IPS DF 6.9 (cell line): ENCODE measurements around the gene TBX2.

Source experiments
- DNase-seq: peaks from one replicate; pipeline ENCODE4 v3.0.0-alpha.2; 2013; ENCODE audit warnings: low read depth, low spot score
- H3K27ac ChIP-seq: one replicate; pipeline ENCODE4 v1.5.1; 2013; ENCODE audit warnings: low read length, control low read depth
- H3K27me3 ChIP-seq: 2 replicates; pipeline ENCODE4 v1.6.1; 2013; ENCODE audit warnings: mild to moderate bottlenecking, low read length; ENCODE audit not compliant: control insufficient read depth, insufficient read depth
- H3K36me3 ChIP-seq: 2 replicates; pipeline ENCODE4 v1.6.1; 2013; ENCODE audit warnings: low read length; ENCODE audit not compliant: control insufficient read depth, insufficient read depth
- H3K4me1 ChIP-seq: 2 replicates; pipeline ENCODE4 v1.6.1; 2013; ENCODE audit warnings: low read length; ENCODE audit not compliant: control insufficient read depth, insufficient read depth
- H3K4me3 ChIP-seq: 2 replicates; pipeline ENCODE4 v1.5.1; 2013; ENCODE audit warnings: mild to moderate bottlenecking, low read length
- H3K9me3 ChIP-seq: 2 replicates; pipeline ENCODE4 v1.6.1; 2013; ENCODE audit warnings: low read length, inconsistent platforms; ENCODE audit not compliant: control insufficient read depth, insufficient read depth
- WGBS: extraction: QIAGEN DNeasy Blood & Tissue Kit; methylation state at CpG from one replicate; pipeline ENCODE4 v1.1.7; 2013; ENCODE audit warnings: mixed read lengths, missing lambda C conversion rate; ENCODE audit not compliant: insufficient read length, insufficient coverage; 5-methylcytosine and 5-hydroxymethylcytosine counted together

TBX2 gene

DNA sequence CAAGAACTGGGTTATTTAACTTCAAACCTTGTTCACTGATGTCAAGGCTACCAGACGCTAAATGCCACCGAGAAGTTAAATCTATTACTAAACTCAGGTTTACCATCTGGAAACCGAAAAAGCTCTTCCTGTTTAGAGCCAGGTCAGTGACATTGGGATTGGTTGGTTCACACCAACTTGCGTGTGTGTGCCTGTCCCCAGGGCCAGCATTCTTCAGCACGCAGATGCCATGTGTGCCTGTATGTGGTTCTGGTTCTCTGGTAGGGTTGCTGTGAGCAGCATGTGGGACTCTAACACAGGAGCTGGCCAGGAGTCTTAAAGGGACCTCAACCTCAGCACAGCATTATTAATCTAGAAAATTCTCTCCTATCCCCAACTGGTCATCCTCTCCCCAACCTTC, 18.1 kb upstream of the TBX2 start:
- no peak for DNase-seq
- no CpG with 5 or more reads among the region's 5 CpGs for WGBS
- no peaks in the 10 kb centered on the region for H3K9me3 ChIP-seq
- H3K4me1 ChIP-seq: no peaks in the 10 kb centered on the region
- H3K36me3 ChIP-seq: no peaks in the 10 kb centered on the region
- H3K27ac ChIP-seq: no peak overlapping the region
- H3K4me3 ChIP-seq: no peak overlapping the region
- H3K27me3 ChIP-seq: no peaks in the 10 kb centered on the region

DNA sequence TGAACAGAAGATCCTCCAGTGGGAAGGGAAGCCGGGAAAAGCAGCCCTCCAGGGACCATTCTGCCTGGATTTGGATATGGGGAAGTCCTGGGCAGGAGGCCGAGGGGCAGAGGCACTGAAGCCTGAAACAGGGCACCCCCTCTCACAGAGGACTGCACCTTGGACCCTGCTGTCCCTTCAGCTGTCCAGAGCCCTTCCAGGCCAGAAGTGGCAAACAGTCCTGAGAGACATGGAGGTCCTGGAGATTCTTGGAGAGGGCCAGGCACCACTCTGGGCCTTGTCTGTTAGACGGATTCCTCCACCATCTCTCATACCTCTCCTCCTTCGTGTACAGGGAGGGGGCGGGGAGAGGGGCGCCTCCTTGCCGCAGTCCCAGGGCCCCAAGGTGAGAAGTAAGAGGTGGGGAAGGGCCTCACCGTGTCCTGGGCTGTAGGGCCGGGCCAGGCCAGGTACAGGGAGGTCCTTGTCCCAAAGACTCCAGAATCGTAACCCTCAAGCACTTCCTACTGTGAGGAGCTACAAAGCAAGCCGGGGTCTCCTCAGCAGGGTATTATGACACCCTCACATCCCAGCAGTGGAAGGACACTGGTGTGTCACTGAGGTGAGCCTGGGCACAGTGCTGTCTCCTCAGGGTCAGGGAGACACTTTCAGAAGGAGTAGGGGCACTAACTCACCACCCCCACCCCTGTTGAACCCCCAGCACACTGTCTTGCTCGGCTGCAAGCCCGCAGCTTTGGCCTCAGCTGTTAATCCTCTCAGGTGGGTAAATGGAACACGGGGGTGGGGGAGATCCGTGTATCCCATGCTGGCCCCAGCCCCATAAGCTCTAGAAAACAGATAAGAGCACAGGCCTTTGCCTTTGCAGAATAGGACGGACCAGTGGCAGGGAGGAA, 16.6 kb upstream of the TBX2 start:
- no peaks in the 10 kb centered on the region for H3K4me1 ChIP-seq
- no peaks in the 10 kb centered on the region for H3K36me3 ChIP-seq
- H3K27me3 ChIP-seq: no peaks in the 10 kb centered on the region
- no peaks in the 10 kb centered on the region for H3K9me3 ChIP-seq
- no CpG with 5 or more reads among the region's 16 CpGs for WGBS
- DNase-seq: no peak
- no peak overlapping the region for H3K4me3 ChIP-seq
- H3K27ac ChIP-seq: no peak overlapping the region

DNA sequence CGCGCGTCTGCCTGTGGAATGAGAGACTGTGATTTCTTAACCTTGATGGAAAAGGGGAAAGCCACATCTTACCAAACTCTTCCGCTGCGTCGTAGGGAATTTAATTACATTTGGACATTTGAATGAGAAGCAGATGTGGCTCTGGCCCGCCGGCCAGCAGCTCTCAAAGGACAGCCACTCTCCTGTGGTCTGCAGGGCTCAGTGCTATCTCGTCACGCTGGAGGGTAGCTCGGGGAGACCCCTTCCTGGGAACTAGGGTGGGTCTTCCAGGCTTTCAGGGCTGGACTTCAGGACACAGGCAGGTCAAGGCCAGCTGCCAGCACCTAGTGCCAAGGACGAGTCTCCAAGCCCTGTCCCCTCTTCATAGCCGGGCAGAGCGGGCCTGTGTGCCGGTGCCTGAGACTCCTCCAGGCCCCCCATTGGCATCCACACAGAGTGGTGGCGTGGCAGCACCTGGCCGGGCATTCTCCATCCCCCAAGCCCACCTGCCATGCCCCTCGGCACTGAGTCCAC, 15.9 kb upstream of the TBX2 start:
- Histone ChIP-seq H3K4me3 (no peak overlapping the region), H3K27me3 (no peaks in the 10 kb centered on the region), H3K4me1 (no peaks in the 10 kb centered on the region), H3K27ac (no peak overlapping the region), H3K9me3 (no peaks in the 10 kb centered on the region), H3K36me3 (no peaks in the 10 kb centered on the region)
- WGBS: no CpG with 5 or more reads among the region's 18 CpGs
- no peak for DNase-seq

DNA sequence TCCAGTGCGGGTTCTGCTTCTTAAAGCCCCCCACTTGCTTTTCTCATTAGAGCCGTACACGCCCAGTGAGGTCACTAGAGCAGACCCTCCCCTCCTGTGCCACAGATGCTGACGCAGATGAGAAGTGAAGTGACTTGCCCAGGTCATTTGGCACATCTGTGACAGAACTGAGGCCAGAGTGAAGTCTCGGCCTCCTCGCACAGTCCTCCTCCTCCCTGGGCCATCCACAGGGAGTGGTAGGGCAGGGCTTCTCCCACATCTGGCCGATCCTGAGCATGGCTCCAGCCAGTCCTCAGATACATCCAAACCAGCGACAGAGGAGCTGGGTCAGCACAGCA, 15.3 kb upstream of the TBX2 start:
- Histone ChIP-seq H3K36me3 (no peaks in the 10 kb centered on the region), H3K27ac (no peak overlapping the region), H3K4me1 (no peaks in the 10 kb centered on the region), H3K27me3 (no peaks in the 10 kb centered on the region), H3K4me3 (no peak overlapping the region), H3K9me3 (no peaks in the 10 kb centered on the region)
- WGBS: no CpG with 5 or more reads among the region's 8 CpGs
- no peak for DNase-seq

DNA sequence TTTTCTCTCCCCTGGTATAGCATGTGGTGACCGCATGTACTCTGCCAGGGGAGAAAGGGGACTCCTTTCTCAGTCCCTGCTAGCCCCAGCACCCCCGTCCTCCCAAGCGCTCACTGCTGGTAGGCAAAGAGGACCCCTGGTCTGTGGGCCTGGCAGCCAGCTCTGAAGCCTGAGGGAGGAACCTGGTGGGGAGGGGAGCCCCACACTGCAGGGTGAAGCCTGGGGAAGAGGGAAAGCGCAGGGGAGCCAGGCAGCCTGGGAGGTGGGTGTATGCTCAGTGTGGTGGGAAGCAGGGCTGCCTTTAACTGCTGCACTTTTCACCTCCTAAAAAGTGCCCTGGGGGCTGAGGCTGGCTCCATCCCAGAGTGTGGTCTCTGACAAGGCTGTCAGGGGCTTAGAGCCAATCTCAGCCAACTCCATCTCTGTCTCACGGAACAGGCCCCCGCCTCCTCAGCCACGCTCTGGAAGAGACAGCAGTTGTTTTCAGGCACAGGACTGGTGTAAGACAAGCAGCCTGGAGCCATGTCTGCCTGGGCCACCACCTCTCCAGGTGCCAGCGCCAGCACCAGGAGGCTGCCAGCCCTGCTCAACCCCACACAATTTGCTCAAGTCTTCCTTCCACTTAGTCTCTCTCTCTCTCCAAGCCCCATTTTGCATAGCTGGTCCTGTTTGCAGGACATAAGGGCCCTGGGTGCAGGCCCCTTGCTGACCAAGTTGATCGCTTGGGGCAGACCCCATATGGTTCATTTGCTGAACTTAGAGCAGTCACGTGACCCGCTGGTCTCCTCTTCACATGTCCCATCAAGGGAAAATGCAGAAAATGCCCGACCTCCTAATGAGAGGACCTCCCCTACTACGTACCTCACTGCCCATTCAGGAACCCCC, 14.7 kb upstream of the TBX2 start:
- Histone ChIP-seq H3K4me3 (no peak overlapping the region), H3K36me3 (no peaks in the 10 kb centered on the region), H3K4me1 (no peaks in the 10 kb centered on the region), H3K27me3 (no peaks in the 10 kb centered on the region), H3K27ac (no peak overlapping the region), H3K9me3 (no peaks in the 10 kb centered on the region)
- WGBS: no CpG with 5 or more reads among the region's 13 CpGs
- no peak for DNase-seq

DNA sequence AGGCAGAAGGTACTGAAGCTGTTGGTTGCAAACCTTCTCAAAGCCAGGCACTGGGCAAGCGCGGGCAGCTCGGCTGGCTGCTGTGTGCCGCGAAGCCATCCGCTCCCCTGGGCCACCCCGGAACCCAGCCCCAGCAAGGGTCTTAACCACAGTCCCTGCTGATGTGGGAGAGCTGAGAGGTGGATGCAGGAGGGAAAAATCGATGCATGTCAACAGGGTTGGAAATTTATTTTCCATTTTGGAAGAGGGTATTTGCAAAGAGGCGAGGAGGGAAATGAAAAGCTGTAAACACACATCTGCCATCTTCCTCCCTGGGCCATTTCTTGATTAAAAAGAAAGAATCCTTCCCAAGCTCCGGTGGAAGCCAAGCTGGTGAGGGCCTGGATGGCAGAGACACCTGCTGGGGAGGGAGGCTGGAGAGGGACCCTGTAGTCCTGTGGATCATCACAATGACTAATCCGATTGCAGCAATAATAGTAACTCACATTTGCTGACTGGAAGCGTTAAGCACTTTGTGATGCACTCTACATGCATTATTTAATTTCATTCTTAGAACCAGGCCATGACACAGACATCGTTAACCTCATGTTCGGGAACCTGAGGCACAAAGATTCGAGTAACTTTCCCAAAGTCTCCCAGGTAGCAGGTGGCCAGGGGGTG, 13.9 kb upstream of the TBX2 start:
- no CpG with 5 or more reads among the region's 15 CpGs for WGBS
- Histone ChIP-seq H3K4me1 (no peaks in the 10 kb centered on the region), H3K4me3 (no peak overlapping the region), H3K27me3 (no peaks in the 10 kb centered on the region), H3K36me3 (no peaks in the 10 kb centered on the region), H3K27ac (no peak overlapping the region), H3K9me3 (no peaks in the 10 kb centered on the region)
- DNase-seq: no peak

DNA sequence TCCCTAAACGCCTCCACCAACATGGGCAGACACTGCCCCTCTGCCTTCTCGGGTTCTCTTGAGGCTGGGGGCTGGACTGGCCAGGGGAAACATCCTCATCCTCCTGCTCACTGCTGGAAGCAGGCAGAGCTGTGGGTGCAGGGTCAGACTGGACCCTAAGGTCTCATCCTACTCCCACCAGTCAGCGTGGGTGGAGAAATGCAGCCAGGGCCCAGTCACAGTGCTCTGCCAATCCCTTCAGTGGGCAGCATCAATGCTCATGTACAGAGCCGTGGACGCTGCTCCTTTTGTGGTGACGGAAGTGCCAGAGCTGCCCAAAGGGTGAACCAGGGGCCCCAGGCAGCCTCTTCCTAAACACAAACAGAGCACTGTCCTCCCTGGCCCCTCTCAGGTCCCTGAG, 13.4 kb upstream of the TBX2 start:
- Histone ChIP-seq H3K27me3 (no peaks in the 10 kb centered on the region), H3K36me3 (no peaks in the 10 kb centered on the region), H3K4me3 (no peak overlapping the region), H3K9me3 (no peaks in the 10 kb centered on the region), H3K27ac (no peak overlapping the region), H3K4me1 (no peaks in the 10 kb centered on the region)
- DNase-seq: no peak
- WGBS: no CpG with 5 or more reads among the region's 6 CpGs

DNA sequence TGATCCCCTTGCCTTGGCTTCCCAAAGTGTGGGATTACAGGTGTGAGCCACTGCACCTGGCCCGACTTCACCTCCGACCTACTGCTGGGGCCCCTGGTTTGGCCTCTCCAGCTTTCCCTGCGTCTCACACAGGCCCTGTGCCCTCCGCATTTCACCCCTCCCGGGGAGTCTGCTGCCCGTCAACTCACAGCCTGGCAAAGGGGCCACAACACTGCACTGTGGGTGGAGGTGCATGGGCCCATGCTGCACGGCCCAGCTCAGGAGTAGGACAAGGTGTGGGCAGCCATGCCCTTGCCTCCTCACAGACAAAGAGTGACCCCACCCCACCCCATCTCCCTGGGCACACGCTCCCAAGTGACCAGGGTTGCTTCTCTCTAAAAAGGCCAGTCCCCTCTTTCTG, 12.6 kb upstream of the TBX2 start:
- no peak overlapping the region for H3K27ac ChIP-seq
- H3K4me1 ChIP-seq: no peaks in the 10 kb centered on the region
- H3K9me3 ChIP-seq: no peaks in the 10 kb centered on the region
- DNase-seq: no peak
- H3K27me3 ChIP-seq: no peaks in the 10 kb centered on the region
- H3K36me3 ChIP-seq: no peaks in the 10 kb centered on the region
- no CpG with 5 or more reads among the region's 8 CpGs for WGBS
- H3K4me3 ChIP-seq: no peak overlapping the region

DNA sequence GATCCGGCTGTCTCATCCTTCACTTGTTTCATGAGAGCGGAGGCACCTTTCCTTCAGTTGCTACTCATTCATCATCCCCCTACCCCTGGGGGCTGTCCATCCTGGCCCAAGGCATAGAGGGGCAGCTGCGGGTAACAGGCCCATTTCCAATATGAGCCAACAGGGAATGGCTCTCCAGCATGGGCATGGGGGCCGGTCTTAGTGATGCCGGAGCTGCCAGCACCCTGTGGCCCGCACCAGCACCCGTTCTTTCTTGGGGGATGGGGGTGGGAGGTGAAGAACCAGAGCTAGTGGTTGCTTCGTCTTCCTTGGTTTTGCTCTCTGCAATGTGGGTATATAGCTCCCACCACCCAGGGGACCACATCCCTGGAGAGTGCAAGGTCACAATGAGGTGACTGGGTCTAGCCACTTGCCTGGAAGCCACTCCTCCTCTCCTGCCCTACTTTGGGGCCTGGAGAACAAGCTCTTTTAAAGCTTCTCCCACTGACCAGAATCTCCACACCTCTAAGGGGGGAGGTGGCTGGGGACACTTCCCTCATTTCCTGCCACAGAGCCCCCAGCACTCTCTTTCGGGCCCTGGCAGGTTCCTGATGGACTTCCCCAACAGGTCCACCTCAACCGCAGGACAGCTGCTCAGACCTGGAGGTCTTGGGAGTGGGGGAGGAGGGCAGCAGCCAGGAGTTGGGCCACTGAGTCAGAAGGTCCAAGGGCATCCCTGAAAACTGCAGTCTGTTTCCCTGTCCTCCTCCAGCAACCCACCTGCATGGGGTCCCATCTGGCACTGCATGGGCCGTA, 11.9 kb upstream of the TBX2 start:
- Histone ChIP-seq H3K4me1 (no peaks in the 10 kb centered on the region), H3K4me3 (no peak overlapping the region), H3K9me3 (no peaks in the 10 kb centered on the region), H3K27me3 (no peaks in the 10 kb centered on the region), H3K27ac (no peak overlapping the region), H3K36me3 (no peaks in the 10 kb centered on the region)
- WGBS: no CpG with 5 or more reads among the region's 11 CpGs
- no peak for DNase-seq
